B cell (primary cell): ENCODE results near the gene VILL. TPM values are rescaled to one million over a fixed set of nuclear protein-coding genes. Genes with fewer than 3 reads are reported as not detected.

ENCODE experiments used
- ATAC-seq: fragments of 200-7000 bp; cut with Tn5 transposase; one replicate; pipeline ENCODE4 v1.10.0; 2021; ENCODE audit warnings: low read depth, mild to moderate bottlenecking, moderate number of reproducible peaks, moderate library complexity
- CTCF ChIA-PET: fragments of 350-600 bp; sonication (Branson Sonifier 250); formaldehyde crosslinking; loops from one replicate; lab custom pipeline; 2021; ENCODE audit warnings: antibody characterized with exemption, inconsistent platforms; lab: Charles Lee
- POLR2A ChIA-PET: fragments of 350-600 bp; sonication (Branson Sonifier 250); formaldehyde crosslinking; loops from one replicate; lab custom pipeline; 2021; ENCODE audit warnings: antibody characterized with exemption; lab: Charles Lee
- DNase-seq: peaks from one replicate; pipeline ENCODE4 v3.0.0; 2013
- H2AFZ ChIP-seq: 2 replicates; pipeline ENCODE4 v1.6.1; 2012; ENCODE audit warnings: mild to moderate bottlenecking, low read depth, low read length; ENCODE audit not compliant: insufficient read depth, poor library complexity, severe bottlenecking
- H3K27ac ChIP-seq, 2 donors: 1 replicate in 1 of 2; 2 replicates in 1 of 2; pipeline ENCODE4 v1.5.1; 2012 to 2013; ENCODE audit warnings: low read length in 2 of 2, mild to moderate bottlenecking in 2 of 2, moderate library complexity in 1 of 2
- H3K27me3 ChIP-seq, 4 experiments: fragments of 200-600 bp in 1 of 4; sonication (generic) in 1 of 4; replicated peaks in 1 of 4; 1 replicate in 2 of 4; 2 replicates in 2 of 4; pipeline versions ENCODE4 v1.6.1 to v1.7.0; 2013 to 2016; ENCODE audit warnings: low read length in 3 of 4, mild to moderate bottlenecking in 2 of 4, mixed read lengths in 1 of 4, moderate library complexity in 1 of 4; ENCODE audit not compliant: insufficient read depth in 4 of 4, control insufficient read depth in 3 of 4; ENCODE audit errors: control extremely low read depth in 1 of 4
- H3K36me3 ChIP-seq, 2 experiments: replicated peaks in 1 of 2; 1 replicate in 1 of 2; 2 replicates in 1 of 2; pipeline versions ENCODE4 v1.6.1 to v1.7.1; 2013; ENCODE audit warnings: low read length in 1 of 2; ENCODE audit not compliant: insufficient read depth in 2 of 2, control insufficient read depth in 1 of 2; ENCODE audit errors: control extremely low read depth in 1 of 2, extremely low read depth in 1 of 2
- H3K4me1 ChIP-seq, 2 donors: fragments of 200-600 bp in 1 of 2; sonication (generic) in 1 of 2; 1 replicate in 1 of 2; 2 replicates in 1 of 2; pipeline versions ENCODE4 v1.5.1 to v1.6.1; 2013 to 2017; ENCODE audit warnings: low read length in 2 of 2; ENCODE audit not compliant: control insufficient read depth in 2 of 2, insufficient read depth in 2 of 2
- H3K4me2 ChIP-seq: replicated peaks from 2 replicates; pipeline ENCODE3; 2012; ENCODE audit warnings: mild to moderate bottlenecking, low read depth, low read length; ENCODE audit not compliant: poor library complexity, severe bottlenecking
- H3K4me3 ChIP-seq, 5 experiments: fragments of 200-600 bp in 1 of 5; sonication (generic) in 1 of 5; 1 replicate in 3 of 5; 2 replicates in 2 of 5; pipeline versions ENCODE4 v1.5.1 to v1.7.0; 2011 to 2016; ENCODE audit warnings: low read length in 4 of 5, mild to moderate bottlenecking in 4 of 5, low read depth in 2 of 5, control low read depth in 1 of 5, moderate library complexity in 1 of 5; ENCODE audit not compliant: insufficient read depth in 1 of 5; ENCODE audit errors: control extremely low read depth in 1 of 5, extremely low read depth in 1 of 5
- H3K79me2 ChIP-seq: fragments of 200-600 bp; sonication (generic); one replicate; pipeline ENCODE4 v1.6.0; 2016; ENCODE audit warnings: low read length; ENCODE audit not compliant: control insufficient read depth, insufficient read depth
- H3K9ac ChIP-seq: fragments of 200-600 bp; sonication (generic); 2 replicates; pipeline ENCODE4 v1.6.1; 2017; ENCODE audit warnings: mild to moderate bottlenecking, low read length, moderate library complexity
- H3K9me3 ChIP-seq, 3 donors: one replicate each; pipeline versions ENCODE4 v1.6.1 to v1.7.1; 2013; ENCODE audit warnings: low read length in 2 of 3; ENCODE audit not compliant: control insufficient read depth in 2 of 3, insufficient read depth in 1 of 3; ENCODE audit errors: control extremely low read depth in 1 of 3
- H4K20me1 ChIP-seq: 2 replicates; pipeline ENCODE4 v1.6.0; 2012; ENCODE audit warnings: mild to moderate bottlenecking, low read length; ENCODE audit not compliant: insufficient read depth, control insufficient read depth, poor library complexity, severe bottlenecking
- H3K27ac Mint-ChIP-seq: one replicate; pipeline ENCODE4 v1.8.0; 2021; ENCODE audit warnings: mixed read lengths
- H3K27me3 Mint-ChIP-seq: one replicate; pipeline ENCODE4 v1.8.0; 2021; ENCODE audit warnings: mixed read lengths
- H3K4me1 Mint-ChIP-seq: one replicate; pipeline ENCODE4 v1.8.0; 2021; ENCODE audit warnings: mixed read lengths
- H3K4me3 Mint-ChIP-seq: one replicate; pipeline ENCODE4 v1.8.0; 2021; ENCODE audit warnings: mixed read lengths
- H3K9me3 Mint-ChIP-seq: one replicate; pipeline ENCODE4 v1.8.0; 2022; ENCODE audit warnings: mixed read lengths; ENCODE audit not compliant: insufficient read depth
- CTCF ChIP-seq: fragments of 200-600 bp; IDR thresholded peaks from one replicate; pipeline ENCODE4 v1.8.0; 2022; ENCODE audit warnings: antibody characterized with exemption, mild to moderate bottlenecking
- EZH2 ChIP-seq: IDR thresholded peaks from 2 replicates; pipeline ENCODE4 v1.6.1; 2012; ENCODE audit warnings: borderline replicate concordance, low read depth, mild to moderate bottlenecking, moderate library complexity, low read length; ENCODE audit not compliant: insufficient read depth, poor library complexity, severe bottlenecking
- WGBS: methylation state at CpG from one replicate; pipeline ENCODE4 v1.1.5; 2013; ENCODE audit warnings: missing lambda C conversion rate; ENCODE audit not compliant: insufficient coverage; 5-methylcytosine and 5-hydroxymethylcytosine counted together
- intact Hi-C: fragments of 100-400 bp; cut with micrococcal nuclease; formaldehyde crosslinking; loops from one replicate; pipeline ENCODE4 v1.10.0; 2022
- polyA plus RNA-seq: library from polyadenylated mRNA; depleted of rRNA; stranded (reverse); fragments of >200 nt; gene quantifications from 2 replicates; pipeline ENCODE4 v1.2.3, GENCODE V29; 2012
- total RNA-seq, 2 donors: library from RNA; stranded (reverse); fragments of 120-200 nt in 1 of 2; gene quantifications; 1 replicate in 1 of 2; 2 replicates in 1 of 2; pipeline versions ENCODE4 v1.2.3 to v1.2.4, GENCODE V29; 2013 to 2022

VILL gene
- total and polyA plus RNA-seq, 2 donors (not counting 1 experiment from before 2014, with no cell fraction given): 35.2 to 46.4 TPM

DNA sequence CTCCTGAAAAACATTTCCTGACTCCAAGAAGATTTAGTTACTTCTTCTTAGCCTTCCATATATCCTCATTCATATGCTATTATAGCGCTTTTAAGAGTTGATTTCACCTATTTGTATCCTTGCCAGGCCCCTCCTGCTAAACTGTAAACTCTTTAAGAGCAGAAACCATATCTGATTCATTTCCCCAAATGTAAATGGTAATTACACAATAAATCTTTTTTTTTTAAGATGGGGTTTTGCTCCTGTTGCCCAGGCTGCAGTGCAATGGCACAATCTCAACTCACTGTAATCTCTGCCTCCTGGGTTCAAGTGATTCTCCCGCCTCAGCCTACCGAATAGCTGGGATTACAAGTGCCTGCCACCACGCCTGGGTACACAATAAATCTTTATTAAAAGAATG lies 52.9 kb downstream of the VILL start:
- no peak overlapping the region for H3K4me2 ChIP-seq
- H3K9me3 Mint-ChIP-seq: no peaks in the 10 kb centered on the region
- ATAC-seq (no peak), DNase-seq (no peak)
- peaks cover 0 to 3% (median 0%) of the 10 kb centered on the region in 4 experiments for H3K27me3 ChIP-seq
- H3K36me3 ChIP-seq: no peaks in the 10 kb centered on the region
- ChIA-PET POLR2A (no interaction called here), CTCF (no interaction called here)
- H3K27ac ChIP-seq: no peak overlapping the region
- no peak overlapping the region for H3K27ac Mint-ChIP-seq
- WGBS: 100% methylated on average over 1 of the region's 4 CpGs
- H3K27me3 Mint-ChIP-seq: peaks cover 10% of the 10 kb centered on the region
- H2AFZ ChIP-seq: no peak overlapping the region
- H3K4me1 ChIP-seq: peaks cover 10 to 20% of the 10 kb centered on the region in 2 donors
- no peaks in the 10 kb centered on the region for H3K79me2 ChIP-seq
- H3K9ac ChIP-seq: no peak overlapping the region
- no peaks in the 10 kb centered on the region for H4K20me1 ChIP-seq
- H3K4me1 Mint-ChIP-seq: peaks cover 18% of the 10 kb centered on the region
- no peaks in the 10 kb centered on the region for H3K9me3 ChIP-seq
- no peak overlapping the region for H3K4me3 Mint-ChIP-seq
- intact Hi-C loops: loop anchor here (5.0 kb wide), 1 partner anchor 454 kb away; the partner anchor contains the start of gene EXOG
- H3K4me3 ChIP-seq: no peak overlapping the region
- TF ChIP-seq EZH2: no peak
- no peak for TF ChIP-seq CTCF

- H3K4me1 Mint-ChIP-seq: no peaks in the 10 kb centered on the region
- Histone ChIP-seq H2AFZ (no peak overlapping the region), H3K9me3 (no peaks in the 10 kb centered on the region), H3K27me3 (peaks cover 0 to 3% (median 0%) of the 10 kb centered on the region in 4 experiments), H3K9ac (no peak overlapping the region), H3K79me2 (no peaks in the 10 kb centered on the region), H3K4me2 (no peak overlapping the region), H3K4me3 (no peak overlapping the region), H3K27ac (no peak overlapping the region), H3K36me3 (no peaks in the 10 kb centered on the region), H4K20me1 (no peaks in the 10 kb centered on the region), H3K4me1 (no peaks in the 10 kb centered on the region)
- POLR2A ChIA-PET: no interaction called here
- intact Hi-C loops: no loop called here
- no peaks in the 10 kb centered on the region for H3K9me3 Mint-ChIP-seq
- WGBS: 100% methylated on average over 1 of the region's 4 CpGs
- no peak for TF ChIP-seq CTCF
- no peak for TF ChIP-seq EZH2
- no peak overlapping the region for H3K4me3 Mint-ChIP-seq
- no peak overlapping the region for H3K27ac Mint-ChIP-seq
- ATAC-seq: no peak
- peaks cover 17% of the 10 kb centered on the region for H3K27me3 Mint-ChIP-seq
- CTCF ChIA-PET: no interaction called here
- no peak for DNase-seq
These were observed 55.4 kb downstream of the VILL start for GRCh38 chr3:38046027-38046426.
